Measurements from ENCODE around the gene FMN2. TPM values are rescaled to one million over a fixed set of nuclear protein-coding genes. Genes with fewer than 3 reads are reported as not detected.

The FMN2 gene
- total RNA-seq, 1 donor from 2014 or later = under 0.01 TPM

GRCh38 chr1:240394353-240394752 is 302.7 kb downstream of the FMN2 start:
- FAIRE-seq = no peak
- no peak for TF ChIP-seq CTCF (IDR thresholded peaks at IDR 0.05; ENCODE audit: insufficient read depth, low read length, severe bottlenecking)
- no peaks in the 10 kb centered on the region for H3K36me3 ChIP-seq (ENCODE audit: control insufficient read depth, insufficient read depth, low read length)
- DNase-seq (ENCODE audit: low read depth) = no peak
- H3K4me3 ChIP-seq (ENCODE audit: low read depth, low read length) = no peak overlapping the region
- H3K27me3 ChIP-seq (ENCODE audit: control insufficient read depth, insufficient read depth, low read length) = no peaks in the 10 kb centered on the region

- no peaks in the 10 kb centered on the region for H3K36me3 ChIP-seq (ENCODE audit: control insufficient read depth, insufficient read depth, low read length)
- no peak for TF ChIP-seq CTCF (IDR thresholded peaks at IDR 0.05; ENCODE audit: insufficient read depth, low read length, severe bottlenecking)
- DNase-seq (ENCODE audit: low read depth) = no peak
- FAIRE-seq = no peak
- no peak overlapping the region for H3K4me3 ChIP-seq (ENCODE audit: low read depth, low read length)
- no peaks in the 10 kb centered on the region for H3K27me3 ChIP-seq (ENCODE audit: control insufficient read depth, insufficient read depth, low read length)
These were observed 303.7 kb downstream of the FMN2 start for GRCh38 chr1:240395336-240395735.

GRCh38 chr1:240399381-240399780 is 307.7 kb downstream of the FMN2 start:
- peak; percentile 77 for DNase-seq (ENCODE audit: low read depth)
- TF ChIP-seq CTCF (IDR thresholded peaks at IDR 0.05; ENCODE audit: insufficient read depth, low read length, severe bottlenecking) = no peak
- FAIRE-seq = no peak

GRCh38 chr1:240401731-240402130 is 310.0 kb downstream of the FMN2 start:
- Histone ChIP-seq H3K27me3 (ENCODE audit: control insufficient read depth, insufficient read depth, low read length) (no peaks in the 10 kb centered on the region), H3K36me3 (ENCODE audit: control insufficient read depth, insufficient read depth, low read length) (no peaks in the 10 kb centered on the region), H3K4me3 (ENCODE audit: low read depth, low read length) (no peak overlapping the region)
- FAIRE-seq (no peak), DNase-seq (ENCODE audit: low read depth) (peak; percentile 10)
- no peak for TF ChIP-seq CTCF (IDR thresholded peaks at IDR 0.05; ENCODE audit: insufficient read depth, low read length, severe bottlenecking)

More at GRCh38 chr1:240399381-240399780, 307.7 kb downstream of the FMN2 start:
- H3K4me3 ChIP-seq (ENCODE audit: low read depth, low read length) = no peak overlapping the region
- H3K27me3 ChIP-seq (ENCODE audit: control insufficient read depth, insufficient read depth, low read length) = no peaks in the 10 kb centered on the region
- H3K36me3 ChIP-seq (ENCODE audit: control insufficient read depth, insufficient read depth, low read length) = no peaks in the 10 kb centered on the region

- DNase-seq (ENCODE audit: low read depth) (no peak), FAIRE-seq (no peak)
- H3K27me3 ChIP-seq (ENCODE audit: control insufficient read depth, insufficient read depth, low read length) = no peaks in the 10 kb centered on the region
- no peak overlapping the region for H3K4me3 ChIP-seq (ENCODE audit: low read depth, low read length)
- no peak for TF ChIP-seq CTCF (IDR thresholded peaks at IDR 0.05; ENCODE audit: insufficient read depth, low read length, severe bottlenecking)
- H3K36me3 ChIP-seq (ENCODE audit: control insufficient read depth, insufficient read depth, low read length) = no peaks in the 10 kb centered on the region
These were observed 310.6 kb downstream of the FMN2 start for GRCh38 chr1:240402326-240402725.

GRCh38 chr1:240404286-240404685 is 312.6 kb downstream of the FMN2 start:
- FAIRE-seq (no peak), DNase-seq (ENCODE audit: low read depth) (no peak)
- TF ChIP-seq CTCF (IDR thresholded peaks at IDR 0.05; ENCODE audit: insufficient read depth, low read length, severe bottlenecking) = no peak
- Histone ChIP-seq H3K27me3 (ENCODE audit: control insufficient read depth, insufficient read depth, low read length) (no peaks in the 10 kb centered on the region), H3K4me3 (ENCODE audit: low read depth, low read length) (no peak overlapping the region), H3K36me3 (ENCODE audit: control insufficient read depth, insufficient read depth, low read length) (no peaks in the 10 kb centered on the region)

Data from bronchial epithelial cell (primary cell).